GM18867 (cell line): Measurements from ENCODE around the gene DGKQ.
"Not testable (repeated sequence)": the region's sequence is repeated elsewhere in the genome, so short reads cannot be mapped to it uniquely, and the experiment has no call there.

Source experiments
- ATAC-seq: cut with Tn5 transposase; IDR thresholded peaks from one replicate; pipeline ENCODE4 v1.9.1; 2021; ENCODE audit warnings: mild to moderate bottlenecking, moderate library complexity; ENCODE audit not compliant: unreplicated experiment

Gene DGKQ

GRCh38 chr4:982291-982690 lies 8.9 kb upstream of the DGKQ start:
- ATAC-seq: no peak

- no peak for ATAC-seq
Measured at GRCh38 chr4:978957-979701, 5.8 kb upstream of the DGKQ start.

GRCh38 chr4:976016-976415 lies 2.6 kb upstream of the DGKQ start:
- ATAC-seq: not testable (repeated sequence)

- ATAC-seq: no peak
Measured at GRCh38 chr4:974668-975067, 1.3 kb upstream of the DGKQ start.

- ATAC-seq: peak; percentile 49
Measured at GRCh38 chr4:972651-973424, 531 bp downstream of the DGKQ start.

- ATAC-seq: no peak
Measured at GRCh38 chr4:971666-972500, 1.5 kb downstream of the DGKQ start.

- ATAC-seq: no peak
Measured at GRCh38 chr4:970854-971520, 2.4 kb downstream of the DGKQ start.

GRCh38 chr4:970046-970745 lies 3.2 kb downstream of the DGKQ start:
- ATAC-seq: no peak

GRCh38 chr4:968621-969394 lies 4.6 kb downstream of the DGKQ start:
- no peak for ATAC-seq

GRCh38 chr4:968221-968620 lies 5.1 kb downstream of the DGKQ start:
- ATAC-seq: no peak

GRCh38 chr4:967113-968104 lies 6.0 kb downstream of the DGKQ start:
- ATAC-seq: no peak

- ATAC-seq: no peak
Measured at GRCh38 chr4:966266-967112, 6.9 kb downstream of the DGKQ start.

- ATAC-seq: no peak
Measured at GRCh38 chr4:965766-966134, 7.6 kb downstream of the DGKQ start.

GRCh38 chr4:965048-965765 lies 8.2 kb downstream of the DGKQ start:
- ATAC-seq: no peak

- no peak for ATAC-seq
Measured at GRCh38 chr4:964346-965025, 8.9 kb downstream of the DGKQ start.
